NCI-H774 (cell line): Measurements from ENCODE around the gene EEF2.
"Not testable (repeated sequence)": the region's sequence is repeated elsewhere in the genome, so short reads cannot be mapped to it uniquely, and the experiment has no call there.

ENCODE experiments used
- DNase-seq: peaks from one replicate; lab custom pipeline; 2025; lab: John Stamatoyannopoulos, UW

The EEF2 gene

DNA sequence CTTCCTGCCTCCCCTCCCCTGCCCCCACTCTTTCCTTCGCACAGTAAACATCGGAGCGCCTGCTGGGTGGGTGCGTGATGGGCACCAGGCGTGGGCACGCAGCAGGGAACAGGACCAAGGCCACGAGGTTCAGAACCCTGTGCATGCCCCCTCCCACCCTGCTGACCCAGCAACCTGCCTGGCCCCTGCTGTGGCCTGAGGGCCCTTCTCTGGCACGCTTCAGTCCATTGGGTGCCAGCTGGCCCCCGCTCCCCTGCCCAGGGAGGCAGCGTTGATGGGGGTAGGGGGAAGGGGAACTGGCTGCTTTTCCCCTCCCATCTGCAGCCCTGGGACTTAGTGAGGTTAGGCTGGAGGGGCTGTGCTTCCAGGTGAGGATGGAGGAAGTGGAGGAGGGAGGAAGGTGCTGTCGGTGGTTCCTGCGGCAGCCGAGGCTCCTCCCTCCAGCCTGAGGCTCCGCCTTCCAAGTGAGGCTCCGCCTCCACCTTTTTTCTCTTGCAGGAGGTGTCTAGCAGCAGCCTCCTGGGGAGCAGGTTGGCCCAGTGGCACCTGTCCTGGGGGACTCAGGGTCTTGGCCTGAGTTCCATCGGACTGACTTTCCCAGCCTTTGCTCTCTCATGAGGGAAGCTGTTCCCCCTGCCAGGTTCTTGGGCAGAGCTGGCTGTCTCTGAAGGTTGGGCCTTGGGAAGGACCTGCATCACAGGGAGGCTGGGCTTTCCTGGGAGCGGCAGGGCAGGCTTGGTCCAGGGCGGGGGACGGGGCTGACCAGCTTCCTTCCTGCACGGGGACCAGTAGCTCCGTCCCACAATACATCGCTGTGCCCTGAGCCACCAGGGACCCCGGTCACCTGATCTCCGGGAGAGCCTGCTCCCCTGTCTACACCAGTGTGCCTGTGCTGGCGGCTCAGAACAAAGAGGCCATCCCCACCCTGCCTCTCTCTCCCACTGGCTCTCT, 29.6 kb upstream of the EEF2 start:
- no peak for DNase-seq

DNA sequence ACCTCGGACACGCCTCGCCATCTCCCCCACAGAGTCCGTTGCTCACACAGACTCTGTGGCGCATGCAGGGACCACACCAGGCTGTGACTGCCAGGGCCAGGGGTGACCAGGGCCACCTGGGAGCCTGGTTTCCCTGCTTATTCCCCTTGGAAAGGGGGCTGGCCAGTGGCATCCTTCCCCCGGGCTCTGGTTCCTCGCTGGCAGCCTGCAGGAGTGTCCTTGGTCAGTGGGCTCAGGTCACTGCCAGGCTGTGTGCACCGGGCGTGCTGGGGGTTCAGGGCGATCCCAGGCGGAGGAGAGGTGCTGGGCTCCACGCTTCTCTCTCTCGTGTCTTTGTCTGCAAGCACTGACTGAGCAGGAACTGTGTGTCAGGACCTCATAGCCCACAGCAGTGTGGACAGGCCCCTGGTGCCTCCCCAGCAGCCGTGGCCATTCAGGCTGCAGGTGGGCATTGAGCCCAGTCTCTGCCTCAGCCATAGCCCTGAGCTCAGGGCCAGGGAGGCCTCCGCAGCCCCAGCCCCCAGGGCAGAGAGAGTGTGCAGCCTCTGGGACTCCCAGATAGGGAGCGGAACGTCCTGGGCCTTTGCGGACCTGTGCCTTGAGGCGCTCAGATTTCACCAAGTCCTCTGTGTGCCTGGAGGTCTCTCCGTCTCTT, 28.8 kb upstream of the EEF2 start:
- no peak for DNase-seq

DNA sequence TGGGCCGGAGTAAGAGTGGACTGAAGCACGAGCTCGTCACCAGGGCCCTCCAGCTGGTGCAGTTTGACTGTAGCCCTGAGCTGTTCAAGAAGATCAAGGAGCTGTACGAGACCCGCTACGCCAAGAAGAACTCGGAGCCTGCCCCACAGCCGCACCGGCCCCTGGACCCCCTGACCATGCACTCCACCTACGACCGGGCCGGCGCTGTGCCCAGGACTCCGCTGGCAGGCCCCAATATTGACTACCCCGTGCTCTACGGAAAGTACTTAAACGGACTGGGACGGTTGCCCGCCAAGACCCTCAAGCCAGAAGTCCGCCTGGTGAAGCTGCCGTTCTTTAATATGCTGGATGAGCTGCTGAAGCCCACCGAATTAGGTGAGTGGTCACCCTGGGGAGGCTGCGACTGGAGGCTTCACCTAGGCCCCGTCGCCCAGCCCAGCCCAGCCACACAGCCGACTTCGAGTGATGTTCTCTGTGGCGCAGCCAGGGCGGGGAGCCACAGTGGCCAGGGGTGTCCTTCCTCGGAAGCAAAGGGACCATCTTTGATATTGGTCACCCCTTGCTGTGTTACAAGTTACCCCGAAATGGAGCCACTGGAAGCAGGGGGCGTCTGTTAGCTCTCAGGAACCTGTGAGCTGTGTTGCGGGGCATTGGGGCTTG, 27.8 kb upstream of the EEF2 start:
- no peak for DNase-seq

DNA sequence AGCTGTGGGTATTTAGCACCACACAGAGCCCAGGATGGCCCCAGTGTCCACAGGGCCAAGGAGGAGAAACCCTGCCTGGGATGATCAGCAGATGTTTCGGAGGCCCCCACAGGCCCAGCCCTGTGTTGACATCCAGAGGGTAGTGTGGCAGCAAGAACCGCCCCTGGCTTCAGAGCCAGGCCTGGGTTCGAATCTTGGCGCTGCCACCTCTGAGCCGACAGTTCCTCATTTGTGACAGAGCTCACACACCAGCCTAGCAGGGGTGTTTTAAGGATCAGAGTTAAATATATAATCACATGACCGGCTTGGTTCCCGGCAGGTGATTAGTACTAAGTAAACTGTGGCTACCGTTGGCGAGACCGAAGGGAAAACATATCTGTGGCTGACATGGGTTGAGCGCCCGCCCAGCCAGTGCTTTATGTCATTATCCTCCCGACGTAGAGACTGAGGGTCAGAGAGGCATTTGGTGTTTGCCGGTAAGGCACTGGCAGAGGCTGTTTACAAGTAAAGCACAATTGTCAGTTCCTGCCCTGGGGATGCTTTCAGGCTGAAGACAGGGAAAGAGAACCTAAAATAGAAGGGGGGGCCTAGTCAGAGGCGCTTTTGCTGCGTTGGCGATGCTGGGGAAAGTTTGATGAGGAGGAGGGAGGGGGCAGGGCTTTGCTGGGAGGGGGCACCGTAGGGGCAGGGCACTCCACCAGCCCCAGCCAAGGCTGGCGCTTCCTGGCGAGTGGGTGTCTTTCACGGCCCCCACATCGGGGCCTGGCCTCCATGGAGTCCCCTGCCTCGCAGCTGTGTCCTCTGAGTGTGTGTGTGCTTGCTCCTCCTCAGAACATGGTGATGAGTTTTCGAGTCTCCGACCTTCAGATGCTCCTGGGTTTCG, 27.1 kb upstream of the EEF2 start:
- DNase-seq, result peak; percentile 76

DNA sequence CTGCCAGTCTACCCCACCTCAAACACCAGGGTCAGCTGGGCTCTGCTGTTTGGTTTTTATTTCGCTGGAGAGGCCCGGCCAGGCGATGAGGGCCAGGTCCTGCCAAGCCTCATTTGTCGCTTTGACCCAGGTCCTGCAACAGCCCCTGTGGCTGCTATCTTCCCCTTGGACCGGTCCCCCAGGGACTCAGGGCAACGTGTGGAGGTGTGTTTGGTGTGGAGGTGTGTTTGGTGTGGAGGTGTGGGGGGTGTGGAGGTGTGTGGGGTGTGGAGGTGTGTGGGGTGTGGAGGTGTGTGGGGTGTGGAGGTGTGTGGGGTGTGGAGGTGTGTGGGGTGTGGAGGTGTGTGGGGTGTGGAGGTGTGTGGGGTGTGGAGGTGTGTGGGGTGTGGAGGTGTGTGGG, 26.2 kb upstream of the EEF2 start:
- not testable (repeated sequence) for DNase-seq

DNA sequence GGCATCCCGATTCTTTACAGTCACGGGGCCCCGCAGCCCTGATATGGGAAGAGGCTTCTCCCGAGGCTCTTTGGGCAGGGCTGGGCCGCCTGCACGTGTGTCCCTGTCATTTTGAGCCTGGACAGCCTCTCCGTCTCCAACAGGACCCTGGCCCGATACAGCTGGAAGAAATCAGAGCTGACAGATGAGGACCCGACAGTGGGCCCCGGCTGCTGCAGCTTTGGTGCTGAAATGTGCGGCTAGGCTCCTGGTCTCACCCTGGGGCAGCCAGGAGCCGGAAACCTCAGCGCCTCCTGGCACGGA, 25.5 kb upstream of the EEF2 start:
- DNase-seq, result no peak

DNA sequence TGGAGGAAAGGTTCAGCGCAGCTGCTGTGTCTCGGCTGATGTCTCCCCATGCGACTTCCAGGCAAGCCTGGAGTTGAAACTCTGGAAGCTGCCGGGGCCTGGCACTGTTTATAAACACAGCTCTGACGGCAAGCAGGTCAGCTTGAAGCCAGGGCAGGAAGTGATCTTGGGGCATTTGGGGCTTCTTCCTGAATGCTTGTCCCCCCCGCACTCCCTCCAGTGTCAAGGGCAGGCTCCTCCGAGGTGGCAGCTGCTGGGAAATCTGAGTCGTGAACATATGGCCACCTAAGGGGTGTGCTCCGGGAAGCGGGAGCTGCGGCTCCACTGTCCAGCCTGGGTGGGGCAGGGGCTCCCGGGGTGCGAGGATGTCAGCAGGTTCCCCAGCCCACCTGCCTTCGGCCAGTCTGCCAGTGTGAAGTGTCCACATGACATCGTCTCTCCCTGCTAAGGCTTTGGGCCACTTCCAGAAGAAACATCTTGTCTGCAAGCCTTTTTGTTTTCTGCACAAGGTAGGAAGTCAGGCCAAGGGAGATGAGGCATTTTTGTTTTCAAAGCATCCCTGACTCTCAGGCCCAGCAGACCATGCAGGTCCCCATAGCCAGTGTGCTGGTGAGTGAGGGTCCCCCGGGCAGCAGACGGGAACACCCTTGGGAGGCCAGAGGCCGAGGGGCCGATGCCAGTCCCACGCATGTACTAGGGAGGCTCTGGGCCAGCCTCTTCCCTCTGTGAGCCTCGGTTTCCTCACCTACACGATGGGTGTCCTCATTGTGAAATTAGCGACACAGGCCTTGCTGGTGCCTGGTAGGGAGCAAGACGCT, 24.9 kb upstream of the EEF2 start:
- DNase-seq, result no peak

DNA sequence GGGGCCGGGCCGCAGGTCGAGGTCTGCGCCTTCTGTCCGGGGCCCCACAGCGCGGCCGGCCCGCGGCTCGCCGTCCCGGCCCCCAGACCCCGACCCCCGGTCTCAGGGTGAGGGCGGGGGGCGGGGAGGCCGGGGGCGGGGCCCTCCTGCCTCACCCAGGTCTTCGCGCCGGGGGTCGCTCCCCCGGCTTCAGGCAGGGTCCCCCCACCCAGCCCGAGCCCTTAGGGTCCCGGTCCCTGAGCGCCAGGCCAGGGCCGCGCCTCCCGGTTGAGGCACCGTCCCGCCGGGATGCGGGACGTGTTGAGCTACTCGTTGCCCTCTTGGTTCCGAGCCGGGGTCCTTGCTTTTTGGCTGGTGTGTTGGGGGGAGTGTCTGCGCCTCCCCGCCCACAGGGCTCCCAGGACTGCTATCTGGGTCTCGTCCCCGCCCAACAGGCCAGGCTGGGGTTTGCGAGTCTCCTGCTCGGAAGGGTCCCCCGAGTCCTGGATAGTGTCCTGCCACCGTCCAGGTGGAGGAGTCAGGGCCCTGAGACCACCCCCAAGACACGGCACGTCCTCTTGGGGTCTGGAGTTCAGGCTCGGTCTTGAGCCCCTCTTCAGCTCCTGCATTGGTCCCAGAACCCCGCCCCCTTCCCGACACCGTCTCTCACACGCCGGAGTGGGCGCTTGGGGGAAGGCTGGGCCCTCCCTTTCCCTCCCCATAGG, 22.7 kb upstream of the EEF2 start:
- no peak for DNase-seq

DNA sequence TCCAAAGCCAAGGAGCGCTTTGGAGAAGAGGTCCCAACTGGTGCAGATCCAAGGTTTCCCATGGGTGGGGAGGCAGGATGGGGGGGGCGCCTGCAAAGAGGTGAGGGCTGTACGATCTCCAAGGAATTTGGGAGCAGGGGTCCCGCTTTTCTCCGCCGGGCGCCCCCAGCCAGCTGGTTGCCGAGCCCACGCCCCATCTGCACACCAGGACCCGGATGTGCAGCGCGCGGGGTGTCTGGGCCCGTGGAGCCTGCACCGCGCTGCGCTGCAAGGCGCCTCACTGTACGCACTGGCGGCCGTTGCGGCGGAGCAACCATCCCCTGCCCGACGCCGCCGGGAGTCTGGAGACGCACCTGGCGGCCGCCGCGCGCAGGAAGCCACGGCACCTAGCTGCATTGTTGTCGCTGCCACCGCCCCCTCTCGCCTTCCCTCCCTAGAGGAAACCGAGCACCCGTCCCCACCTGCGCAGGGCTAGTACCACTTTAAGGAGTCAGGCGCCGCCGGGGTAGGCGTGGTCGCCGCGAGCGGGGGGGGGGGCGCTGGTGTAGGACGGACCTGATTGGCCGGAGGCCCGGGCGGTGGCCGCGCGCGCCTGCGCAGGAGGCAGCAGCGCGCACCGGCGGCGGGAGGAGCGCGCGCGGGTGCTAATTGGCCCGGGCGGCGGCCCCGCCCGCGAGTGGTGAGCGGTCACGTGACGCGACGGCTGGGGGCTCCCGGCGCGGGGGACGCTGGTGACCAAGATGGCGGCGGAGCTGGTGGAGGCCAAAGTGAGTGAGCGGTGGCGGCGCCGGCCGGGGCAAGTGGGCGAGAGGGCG, 22.0 kb upstream of the EEF2 start, which contains the start of gene PIAS4:
Gene PIAS4 (plus strand): TSS at position 716 of the 815 bp plus-strand sequence. CDS start 25 bp downstream, at position 741.
- DNase-seq, result peak; percentile 97

DNA sequence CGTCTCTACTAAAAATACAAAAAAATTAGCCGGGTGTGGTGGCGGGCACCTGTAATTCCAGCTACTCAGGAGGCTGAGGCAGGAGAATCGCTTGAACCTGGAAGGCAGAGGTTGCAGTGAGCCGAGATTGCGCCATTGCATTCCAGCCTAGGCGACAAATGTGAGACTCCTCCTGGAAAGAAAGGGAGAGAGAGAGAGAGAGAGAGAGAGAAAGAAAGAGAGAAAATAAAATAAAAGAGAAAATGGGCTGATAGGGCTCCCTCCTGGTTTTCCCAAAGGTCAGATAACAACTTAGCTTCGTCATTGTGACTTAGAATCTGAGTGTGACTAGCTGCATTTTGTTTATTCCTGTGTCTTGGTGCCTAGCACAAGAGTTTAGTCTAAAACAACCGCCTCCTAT, 20.2 kb upstream of the EEF2 start:
- DNase-seq, result not testable (repeated sequence)

GRCh38 chr19:4000798-4001197, 15.5 kb upstream of the EEF2 start:
- not testable (repeated sequence) for DNase-seq

GRCh38 chr19:3998667-3999412, 13.6 kb upstream of the EEF2 start:
- not testable (repeated sequence) for DNase-seq

DNA sequence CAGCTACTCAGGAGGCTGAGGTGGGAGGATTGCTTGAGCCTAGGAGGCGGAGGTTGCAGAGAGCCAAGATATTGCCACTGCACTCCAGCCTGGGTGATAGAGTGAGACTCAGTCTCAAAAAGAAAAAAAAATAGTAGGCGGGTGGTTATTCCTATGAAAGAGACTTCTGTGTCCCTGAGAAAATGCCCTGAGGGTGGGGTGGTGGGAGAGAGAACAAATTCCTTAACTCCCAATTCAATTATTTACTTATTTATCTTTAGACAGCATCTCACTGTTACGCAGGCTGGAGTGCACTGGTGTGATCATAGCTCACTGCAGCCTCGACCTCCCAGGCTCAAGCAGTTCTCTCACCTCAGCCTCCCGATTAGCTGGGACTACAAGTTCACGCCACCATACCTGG, 10.3 kb upstream of the EEF2 start:
- DNase-seq, result no peak

DNA sequence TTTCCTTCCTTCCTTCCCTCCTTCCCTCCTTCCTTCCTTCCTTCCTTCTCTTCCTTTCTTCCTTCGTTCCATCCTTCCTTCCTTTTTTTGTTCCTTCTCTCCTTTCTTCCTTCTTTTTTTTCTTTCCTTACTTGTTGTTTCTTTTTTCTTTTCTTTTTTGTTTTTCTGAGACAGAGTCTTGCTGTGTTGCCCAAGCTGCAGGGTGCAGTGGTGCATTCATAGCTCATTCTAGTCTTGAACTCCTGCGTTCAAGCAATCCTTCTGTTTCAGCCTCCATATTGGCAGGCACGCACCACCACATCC, 5.5 kb upstream of the EEF2 start:
- no peak for DNase-seq

- peak; percentile 79 for DNase-seq
Observed at GRCh38 chr19:3987619-3988371, 2.5 kb upstream of the EEF2 start.

GRCh38 chr19:3986260-3987041, 1.2 kb upstream of the EEF2 start:
- peak; percentile 76 for DNase-seq

GRCh38 chr19:3985643-3986259, 488 bp upstream of the EEF2 start:
- no peak for DNase-seq
